ENCODE data around the gene TAF11. TPM values are rescaled to one million over a fixed set of nuclear protein-coding genes. Genes with fewer than 3 reads are reported as not detected.
"Not testable (repeated sequence)": the region's sequence is repeated elsewhere in the genome, so short reads cannot be mapped to it uniquely, and the experiment has no call there.

TAF11 gene
- 35.5 and 38.5 TPM in 2 replicates for total RNA-seq

GRCh38 chr6:34887753-34888513 lies at the start of gene TAF11:
Gene TAF11, minus strand, starts transcription at chr6:34888042. Its CDS starts 85 bp downstream, at chr6:34887957.
- peak; percentile 78 for DNase-seq (ENCODE audit: low read depth, low spot score)

GRCh38 chr6:34934516-34934915 lies 46.7 kb upstream of the TAF11 start:
- peak; percentile 78 for DNase-seq (ENCODE audit: low read depth, low spot score)

GRCh38 chr6:34932202-34932601 lies 44.4 kb upstream of the TAF11 start:
- not testable (repeated sequence) for DNase-seq (ENCODE audit: low read depth, low spot score)

- no peak for DNase-seq (ENCODE audit: low read depth, low spot score)
Observed at GRCh38 chr6:34930221-34930620, 42.4 kb upstream of the TAF11 start.

- no peak for DNase-seq (ENCODE audit: low read depth, low spot score)
Observed at GRCh38 chr6:34929241-34929978, 41.6 kb upstream of the TAF11 start.

- no peak for DNase-seq (ENCODE audit: low read depth, low spot score)
Observed at GRCh38 chr6:34928695-34929094, 40.9 kb upstream of the TAF11 start.

- DNase-seq (ENCODE audit: low read depth, low spot score), result no peak
Observed at GRCh38 chr6:34928220-34928619, 40.4 kb upstream of the TAF11 start.

- DNase-seq (ENCODE audit: low read depth, low spot score), result no peak
Observed at GRCh38 chr6:34926655-34927054, 38.8 kb upstream of the TAF11 start.

GRCh38 chr6:34924831-34925625 lies 37.2 kb upstream of the TAF11 start:
- no peak for DNase-seq (ENCODE audit: low read depth, low spot score)

- DNase-seq (ENCODE audit: low read depth, low spot score), result no peak
Observed at GRCh38 chr6:34922177-34922663, 34.4 kb upstream of the TAF11 start.

GRCh38 chr6:34920097-34920496 lies 32.3 kb upstream of the TAF11 start:
- no peak for DNase-seq (ENCODE audit: low read depth, low spot score)

GRCh38 chr6:34919651-34920050 lies 31.8 kb upstream of the TAF11 start:
- DNase-seq (ENCODE audit: low read depth, low spot score), result peak; percentile 41

- no peak for DNase-seq (ENCODE audit: low read depth, low spot score)
Observed at GRCh38 chr6:34917626-34918285, 29.9 kb upstream of the TAF11 start.

- DNase-seq (ENCODE audit: low read depth, low spot score), result no peak
Observed at GRCh38 chr6:34916348-34916967, 28.6 kb upstream of the TAF11 start.

GRCh38 chr6:34914358-34914757 lies 26.5 kb upstream of the TAF11 start:
- DNase-seq (ENCODE audit: low read depth, low spot score), result no peak

- no peak for DNase-seq (ENCODE audit: low read depth, low spot score)
Observed at GRCh38 chr6:34912715-34913464, 25.0 kb upstream of the TAF11 start.

GRCh38 chr6:34911822-34912221 lies 24.0 kb upstream of the TAF11 start:
- no peak for DNase-seq (ENCODE audit: low read depth, low spot score)

GRCh38 chr6:34909320-34909883 lies 21.6 kb upstream of the TAF11 start:
- no peak for DNase-seq (ENCODE audit: low read depth, low spot score)

GRCh38 chr6:34908194-34908593 lies 20.4 kb upstream of the TAF11 start:
- DNase-seq (ENCODE audit: low read depth, low spot score), result no peak

- no peak for DNase-seq (ENCODE audit: low read depth, low spot score)
Observed at GRCh38 chr6:34906826-34907225, 19.0 kb upstream of the TAF11 start.

Data from pulmonary artery endothelial cell (primary cell).